T-helper 1 cell treated with Interleukin-12 subunit alpha and Interleukin-12 subunit beta and Interleukin-4 antibody, amounts not matched to agents 30 ng/mL and 1 ng/mL, for 36 hours (primary cell): ENCODE results near the gene CRYGN. TPM values are rescaled to one million over a fixed set of nuclear protein-coding genes. Genes with fewer than 3 reads are reported as not detected.

Source experiments
- intact Hi-C: fragments of 100-400 bp; cut with micrococcal nuclease; formaldehyde crosslinking; loops from one replicate; pipeline ENCODE4 v1.15.1; 2024
- total RNA-seq: library from RNA; stranded (reverse); gene quantifications from 2 replicates; pipeline ENCODE4 v1.2.3, GENCODE V29; 2022

CRYGN gene
- total RNA-seq, 1 donor from 2014 or later, result not detected

DNA sequence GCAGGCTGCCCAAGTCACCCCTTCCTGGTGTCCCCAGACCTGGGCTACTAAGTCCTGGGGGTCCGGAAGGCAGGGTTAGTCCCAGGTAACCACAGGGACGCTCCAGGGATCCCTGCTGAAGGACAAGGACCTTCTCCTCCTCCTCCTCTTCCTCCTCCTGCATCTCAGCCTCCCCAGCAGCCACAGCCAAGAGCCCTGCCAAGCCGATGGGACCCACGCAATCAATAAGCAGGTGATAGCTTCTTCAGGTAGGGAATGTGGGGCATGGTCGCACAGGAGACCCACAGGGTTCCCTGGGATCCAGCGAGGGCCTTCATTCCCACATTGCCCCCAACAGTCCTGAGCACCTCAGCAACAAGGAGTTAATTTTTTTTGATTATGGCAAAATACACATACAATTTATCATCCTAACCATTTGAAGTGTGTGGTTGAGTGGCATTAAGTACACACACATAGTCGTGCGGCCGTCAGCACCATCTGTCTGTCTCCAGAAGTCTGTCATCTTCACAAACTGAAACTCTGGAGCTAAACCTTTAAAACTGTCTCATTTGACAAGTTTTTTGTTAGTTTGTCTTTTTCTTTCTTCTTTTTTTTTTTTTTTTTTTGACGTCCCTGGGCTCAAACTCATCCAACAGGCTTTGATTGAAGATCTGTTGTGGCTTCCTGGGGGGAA is 12.1 kb downstream of the CRYGN start:
- intact Hi-C loops, result no loop called here

DNA sequence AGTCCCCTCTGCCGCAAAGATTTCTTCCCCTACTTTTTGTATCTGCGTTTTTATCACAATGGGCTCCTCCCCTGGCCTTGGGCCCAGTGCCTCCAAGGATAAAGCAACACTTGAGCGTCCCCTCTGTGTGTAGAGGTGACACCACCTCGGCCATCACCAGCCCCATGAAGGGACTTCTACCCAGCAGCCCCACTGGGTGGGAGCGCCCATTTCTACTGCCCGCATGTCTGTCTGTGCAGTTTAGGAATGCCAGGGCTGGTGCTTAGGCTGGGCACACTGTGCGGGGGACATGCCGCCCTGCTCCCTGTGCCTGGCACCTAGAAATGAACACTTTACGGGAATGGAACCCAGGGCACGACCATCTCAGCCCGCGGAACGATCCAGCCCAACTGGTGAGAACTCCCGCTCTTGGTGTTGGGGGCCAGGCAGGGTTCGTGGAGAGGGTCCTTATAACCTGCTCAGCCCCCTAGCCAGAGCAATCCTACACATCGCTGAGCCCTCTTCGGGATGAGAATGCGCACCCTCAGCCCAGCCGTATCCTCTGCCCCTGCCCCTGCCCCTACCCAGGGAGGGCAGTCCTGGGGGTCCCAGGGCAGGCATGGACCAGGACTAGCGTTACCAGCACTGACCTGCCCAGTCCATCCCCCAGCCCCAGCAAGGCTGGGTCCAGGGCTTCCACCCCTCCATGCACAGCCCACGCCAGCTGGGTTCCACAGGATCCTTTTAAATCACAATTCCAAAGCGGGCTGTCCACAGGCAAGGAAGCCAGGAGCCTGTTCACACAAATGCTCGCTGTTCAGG is 12.8 kb downstream of the CRYGN start:
- intact Hi-C loops, result no loop called here

DNA sequence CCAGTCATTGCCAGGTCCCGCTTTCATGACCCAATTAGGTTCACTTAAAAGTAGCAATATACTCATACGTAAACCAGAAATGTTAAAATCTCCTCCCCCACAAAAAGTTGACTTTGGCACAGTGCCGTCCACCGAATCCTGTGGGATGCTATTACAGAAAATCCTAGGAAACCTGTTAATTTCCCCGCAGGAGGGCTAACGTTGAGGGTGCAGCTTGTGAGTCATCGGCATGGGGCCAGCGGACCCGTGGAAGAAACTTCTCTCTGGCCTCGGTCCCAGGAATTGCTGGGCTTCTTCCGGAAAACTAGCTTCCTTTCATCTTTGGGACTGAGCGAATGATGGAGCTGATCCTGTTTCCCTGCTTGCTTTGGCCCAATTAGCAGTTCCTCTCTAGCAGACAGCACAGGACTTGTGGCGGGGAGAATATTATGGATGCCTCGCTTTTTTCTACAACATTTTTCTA is 13.5 kb downstream of the CRYGN start:
- intact Hi-C loops, result no loop called here

DNA sequence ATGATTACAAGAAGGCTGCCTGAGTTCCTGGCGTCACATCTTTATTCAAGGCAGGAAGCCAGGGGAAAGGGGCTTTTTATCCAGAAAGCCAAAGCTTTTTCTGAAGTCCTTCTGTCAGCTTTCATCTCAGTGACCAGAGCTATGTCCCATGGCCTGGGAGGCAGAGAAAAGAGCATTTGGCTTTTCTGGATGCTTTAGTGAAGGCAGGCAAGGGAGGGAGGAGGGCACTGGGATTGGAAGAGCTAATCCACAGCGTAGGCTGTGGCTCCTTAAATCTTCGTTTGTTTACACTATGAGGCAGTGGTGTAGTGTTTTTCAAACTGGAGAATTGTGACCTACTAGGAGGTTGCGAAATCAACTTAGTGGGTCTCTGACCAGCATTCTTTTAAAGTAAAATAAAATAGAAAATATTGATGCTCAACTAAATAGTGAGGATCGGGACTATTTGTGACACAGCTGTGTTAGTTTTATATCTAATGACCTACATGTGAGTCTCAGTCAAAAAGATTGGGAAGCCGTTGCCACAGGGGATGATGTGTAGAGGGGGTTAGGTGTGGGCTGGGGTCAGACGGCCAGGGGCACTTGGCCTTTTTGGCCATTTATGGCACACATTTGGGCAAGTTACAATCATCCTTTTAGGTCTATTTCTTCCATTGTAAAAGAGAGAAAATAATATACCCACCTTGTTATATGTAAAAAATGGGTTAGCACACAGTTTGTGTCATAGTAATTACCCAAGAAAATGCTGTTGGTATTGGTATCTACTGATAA is 14.1 kb downstream of the CRYGN start:
- intact Hi-C loops, result no loop called here

DNA sequence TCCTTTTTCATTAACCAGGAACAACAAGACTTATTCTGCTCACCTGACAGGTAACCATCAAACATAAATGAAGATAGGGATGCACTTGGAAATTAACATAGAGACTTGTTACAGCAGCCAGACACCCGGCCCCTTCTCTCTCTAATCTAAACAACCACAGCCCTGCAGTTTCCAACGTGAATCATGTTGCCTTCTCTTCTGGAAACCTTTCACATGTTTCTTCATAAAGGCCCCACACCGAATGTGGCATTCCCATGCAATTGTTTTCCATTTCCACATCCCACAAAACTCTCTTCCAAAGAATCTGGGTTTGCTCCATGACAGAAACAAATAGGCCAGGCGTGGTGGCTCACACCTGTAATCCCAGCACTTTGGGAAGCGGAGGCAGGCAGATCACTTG is 15.1 kb downstream of the CRYGN start:
- intact Hi-C loops, result no loop called here

DNA sequence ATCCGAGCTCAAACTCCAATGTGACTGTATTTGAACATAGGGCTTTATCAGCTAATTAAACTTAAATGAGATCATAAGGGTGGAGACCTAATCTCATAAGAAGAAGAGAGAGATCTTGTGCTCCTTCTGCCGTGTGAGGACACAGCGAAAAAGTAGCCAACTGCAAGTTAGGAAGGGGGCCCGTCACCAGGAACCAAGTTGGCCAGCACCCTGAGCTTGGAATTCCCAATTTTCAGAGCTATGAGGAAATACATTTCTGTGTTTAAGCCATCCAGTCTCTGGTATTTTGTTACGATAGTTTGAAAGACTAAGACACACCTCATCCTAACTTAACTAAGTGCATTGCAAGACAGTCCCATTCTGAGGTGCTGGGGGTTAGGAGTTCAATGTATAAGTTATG is 16.0 kb downstream of the CRYGN start:
- intact Hi-C loops, result no loop called here

DNA sequence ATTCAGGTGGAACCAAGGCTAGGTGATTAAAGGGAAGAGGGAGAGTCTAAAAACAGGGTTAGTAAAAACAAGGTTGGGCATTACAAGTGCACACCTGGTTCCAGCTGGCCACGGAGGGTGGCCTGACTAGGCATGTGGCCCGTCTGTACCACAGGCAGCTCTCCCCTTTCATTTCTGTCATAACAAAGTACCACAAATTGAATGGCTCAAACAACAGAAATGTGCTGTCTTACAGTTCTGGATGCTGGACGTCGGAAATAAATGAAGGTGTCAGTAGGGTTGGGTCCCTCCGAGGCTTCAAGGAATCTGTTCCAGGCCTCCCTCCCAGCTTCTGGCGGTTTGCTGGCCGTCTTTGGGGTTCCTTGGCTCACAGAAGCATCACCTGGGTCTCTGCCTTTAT is 16.7 kb downstream of the CRYGN start:
- intact Hi-C loops, result no loop called here

DNA sequence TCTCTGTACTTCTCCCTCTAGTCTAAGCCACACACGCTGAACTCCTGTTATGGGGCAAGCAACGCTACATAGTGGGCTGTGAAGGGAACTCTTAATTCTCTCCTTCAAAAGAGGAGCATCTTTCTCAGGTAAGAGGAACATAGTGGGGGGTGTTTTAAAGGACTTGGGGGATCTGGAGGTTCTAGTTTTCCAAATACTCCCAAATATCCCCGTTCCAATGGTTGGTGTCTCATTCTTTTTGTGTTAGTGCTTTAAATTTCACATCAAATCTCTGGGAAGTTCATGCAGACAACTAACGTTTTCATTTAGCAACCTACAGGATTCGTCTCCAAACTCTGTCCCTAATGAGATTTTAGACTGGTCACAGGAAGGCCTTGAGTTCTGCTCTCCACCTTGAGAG is 17.7 kb downstream of the CRYGN start:
- intact Hi-C loops, result no loop called here

DNA sequence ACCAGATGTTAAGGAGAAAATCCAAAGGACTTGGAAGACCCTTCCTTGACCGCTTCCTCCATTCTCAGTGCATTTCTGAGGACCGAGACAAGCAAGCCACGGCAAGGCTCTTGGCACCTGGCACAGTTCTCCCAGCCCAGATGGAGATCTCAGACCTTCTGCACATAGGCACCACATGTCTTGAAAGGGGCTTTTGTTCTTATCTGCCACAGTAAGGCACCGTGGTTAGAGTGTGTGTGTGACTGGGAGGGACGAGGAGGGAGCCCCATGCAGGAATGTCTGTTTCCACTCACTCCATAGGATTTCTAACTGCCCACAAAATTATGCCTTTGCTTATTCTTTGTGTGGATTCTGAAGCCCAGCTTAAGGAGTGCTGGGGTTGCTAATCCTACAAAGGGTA is 19.8 kb downstream of the CRYGN start:
- intact Hi-C loops, result no loop called here

DNA sequence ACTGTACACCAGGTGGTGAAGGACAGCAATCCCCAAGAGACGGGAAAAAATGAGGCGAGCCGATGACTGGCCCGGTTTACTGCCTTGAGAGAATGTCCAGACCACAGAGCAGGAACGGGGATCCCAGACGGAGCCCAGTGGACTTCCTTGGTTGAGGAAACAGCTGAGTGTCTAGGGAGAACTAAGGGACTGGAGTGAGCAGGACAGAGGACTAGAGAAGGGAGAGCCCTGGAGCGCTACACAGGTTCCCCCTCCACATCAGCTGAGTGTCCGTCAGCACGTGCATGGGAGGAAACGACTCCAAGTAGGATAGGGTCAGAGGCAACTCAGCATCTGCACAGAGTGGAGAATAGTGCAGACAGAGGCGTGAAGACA is 23.0 kb downstream of the CRYGN start:
- intact Hi-C loops, result no loop called here

DNA sequence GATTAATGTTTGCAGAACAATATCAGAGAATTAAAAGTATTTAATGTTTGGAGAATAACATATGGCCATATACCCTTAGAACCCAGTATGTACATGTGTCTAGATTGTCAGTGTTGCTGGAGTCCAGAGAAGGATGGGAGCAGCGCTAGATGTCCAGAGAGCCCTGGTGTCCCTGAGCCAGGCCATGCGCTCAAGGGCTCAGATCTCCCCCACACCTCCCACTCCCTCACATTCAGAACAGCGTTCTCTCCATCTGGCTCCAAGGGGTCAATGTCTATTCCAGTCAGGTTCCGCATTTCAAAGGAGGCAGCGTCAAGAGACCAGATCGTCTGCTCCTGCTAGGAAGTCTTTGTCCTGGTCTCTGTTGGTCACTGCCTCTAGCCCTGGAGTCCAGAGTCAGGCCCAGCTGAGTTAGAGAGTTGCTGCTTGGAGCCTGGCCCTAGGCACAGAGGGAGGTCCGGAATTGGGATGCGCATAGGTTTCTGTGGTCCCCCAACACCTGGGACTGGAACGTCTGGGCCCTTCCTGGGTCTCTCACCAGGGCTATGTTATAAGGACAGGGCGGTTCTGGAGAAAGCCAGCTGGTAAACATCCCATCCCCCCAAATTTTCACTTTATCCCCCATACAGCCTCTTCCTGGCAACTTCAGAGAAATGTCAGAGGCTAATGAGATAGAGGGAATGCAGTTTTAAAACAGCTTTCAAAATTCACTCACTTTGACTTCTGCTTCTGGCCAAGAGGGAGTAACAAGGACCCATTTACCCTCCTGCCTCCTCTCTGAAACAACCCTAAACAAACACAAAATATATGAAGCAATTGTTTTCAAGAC is 23.6 kb downstream of the CRYGN start:
- intact Hi-C loops, result no loop called here

DNA sequence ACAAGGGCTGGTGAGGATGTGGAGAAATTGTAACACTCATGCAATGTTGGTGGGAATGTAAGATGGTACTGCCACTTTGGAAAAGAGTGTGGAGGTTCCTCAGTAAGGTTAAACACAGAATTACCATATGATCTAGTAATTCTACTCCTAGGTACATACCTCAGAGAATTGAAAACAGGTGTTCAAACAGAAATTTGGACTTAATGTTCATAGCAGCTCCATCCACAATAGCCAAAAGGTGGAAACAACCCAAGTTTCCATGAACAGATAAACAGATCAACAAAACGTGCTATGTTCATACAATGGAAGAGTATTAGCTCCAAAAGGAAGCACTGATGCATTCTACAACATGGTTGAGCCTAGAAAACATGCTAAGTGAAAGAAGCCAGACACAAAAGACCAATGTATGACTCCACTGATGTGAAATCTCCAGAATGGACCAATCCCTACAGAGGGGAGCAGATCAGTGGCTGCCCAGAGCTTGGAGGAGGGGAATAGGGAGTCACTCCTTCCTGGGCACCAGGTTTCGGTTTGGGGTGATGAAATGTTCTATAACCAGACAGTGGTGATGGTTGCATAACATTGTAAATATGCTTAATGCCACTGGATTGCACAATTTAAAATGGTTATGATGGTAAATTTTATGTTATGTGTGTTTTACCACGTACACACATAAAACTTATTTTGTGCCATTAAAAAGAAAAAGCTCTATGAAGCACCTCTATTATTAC is 24.4 kb downstream of the CRYGN start:
- intact Hi-C loops, result no loop called here

DNA sequence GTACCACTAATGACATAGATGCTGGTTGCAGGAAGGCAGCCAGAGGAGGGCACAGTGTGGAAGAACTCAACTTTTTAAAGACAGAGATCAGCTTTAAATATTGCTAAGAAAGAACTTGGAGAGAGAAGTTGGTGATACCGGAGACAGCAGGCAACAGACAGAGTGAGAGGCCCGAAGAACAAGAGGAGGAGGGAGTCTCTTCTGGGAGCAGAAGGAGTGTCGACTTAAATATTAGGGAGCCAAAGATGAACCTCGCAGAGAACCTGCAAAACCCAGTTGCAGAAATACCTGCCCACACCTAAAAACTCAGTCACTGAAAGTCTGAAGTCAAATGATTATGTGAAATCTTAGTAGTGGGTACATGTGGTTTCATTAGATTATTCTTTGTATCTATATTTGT is 26.7 kb downstream of the CRYGN start:
- intact Hi-C loops, result no loop called here

DNA sequence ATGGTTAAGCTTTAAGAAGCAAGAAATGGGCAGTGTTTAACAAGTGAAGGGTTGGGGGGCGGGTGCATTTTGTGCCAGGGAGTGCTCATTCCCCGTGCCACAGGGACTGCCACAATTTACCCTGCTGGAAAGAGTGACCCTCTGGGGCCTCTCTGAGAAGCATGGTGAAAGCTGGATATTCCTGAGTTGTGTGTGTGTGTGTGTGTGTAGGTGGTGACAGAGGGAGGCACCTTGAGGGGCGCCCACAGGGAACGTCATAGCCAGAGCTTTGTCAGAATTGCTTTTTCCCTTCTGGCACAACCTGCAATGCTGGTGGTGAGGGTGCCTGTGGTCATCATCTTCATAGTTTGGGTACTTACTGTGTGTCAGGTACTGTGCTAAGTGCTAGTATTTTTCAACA is 27.6 kb downstream of the CRYGN start:
- intact Hi-C loops, result no loop called here

DNA sequence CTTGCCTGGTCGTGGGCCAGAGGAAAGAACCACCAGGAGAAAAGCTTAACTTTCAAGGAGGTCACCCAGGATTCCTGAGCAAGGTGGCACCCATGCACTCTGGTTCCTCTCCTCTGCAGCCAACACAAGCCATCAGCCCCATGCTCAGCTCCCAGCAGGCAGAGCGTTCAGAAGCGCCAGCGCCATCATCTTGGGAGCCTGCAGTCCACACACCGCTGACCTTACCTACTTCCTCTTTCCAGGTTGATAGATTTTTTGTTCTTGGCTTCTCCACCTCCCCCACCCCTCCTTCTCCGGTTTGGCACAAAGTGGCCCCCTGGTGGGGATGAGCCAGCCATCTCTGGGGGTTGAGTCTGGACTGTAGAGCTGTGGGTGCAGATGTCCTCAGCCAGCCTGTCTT is 28.4 kb downstream of the CRYGN start:
- intact Hi-C loops, result no loop called here

DNA sequence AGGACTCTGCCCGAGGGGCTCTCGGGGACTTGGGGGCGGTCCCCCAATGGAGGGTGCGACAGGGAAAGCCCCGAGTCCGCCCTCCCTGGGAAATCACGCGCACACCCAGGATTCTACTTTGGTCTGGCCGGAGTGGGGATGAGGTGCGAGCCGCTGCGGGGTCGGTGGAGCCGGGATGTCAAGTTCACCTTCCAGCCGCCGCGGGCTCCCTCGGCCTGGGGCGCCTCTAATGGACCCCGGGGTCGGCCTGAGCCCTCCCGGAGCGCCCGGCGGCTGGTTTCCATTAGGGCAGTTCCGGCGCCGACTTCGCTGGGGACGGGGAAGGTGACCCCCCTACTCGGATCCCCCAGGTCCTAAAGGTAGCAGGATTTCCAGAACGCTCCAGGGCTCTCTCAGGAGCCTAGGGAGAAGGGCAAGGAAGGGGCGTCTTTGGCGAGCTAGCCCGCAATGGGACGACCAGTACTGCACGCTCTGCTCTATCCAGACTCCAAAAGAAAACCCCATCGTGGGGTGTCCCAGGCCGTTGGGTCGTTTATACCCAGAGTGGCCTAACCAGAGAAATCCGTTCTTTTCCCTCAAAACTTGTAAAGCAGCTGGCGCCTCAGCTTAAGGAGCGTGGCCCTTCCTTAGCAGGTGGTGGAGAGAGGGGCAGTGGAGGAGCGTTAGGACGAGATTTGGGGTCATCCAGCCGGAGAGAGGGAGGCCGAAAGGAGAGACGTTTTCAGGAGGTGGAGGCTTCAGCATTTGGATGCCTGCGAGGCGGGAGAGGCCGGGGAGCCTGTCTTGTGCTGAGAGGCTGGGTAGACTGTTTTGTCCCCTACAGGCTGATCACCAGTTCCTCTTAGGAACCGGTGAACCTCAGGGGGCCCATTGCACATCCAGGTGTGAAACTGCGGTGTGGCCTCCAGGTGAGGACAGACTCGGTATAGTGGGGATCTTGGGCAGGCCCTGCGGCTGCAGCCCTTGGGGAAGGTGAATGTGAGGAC is 29.2 kb downstream of the CRYGN start:
- intact Hi-C loops, result no loop called here

DNA sequence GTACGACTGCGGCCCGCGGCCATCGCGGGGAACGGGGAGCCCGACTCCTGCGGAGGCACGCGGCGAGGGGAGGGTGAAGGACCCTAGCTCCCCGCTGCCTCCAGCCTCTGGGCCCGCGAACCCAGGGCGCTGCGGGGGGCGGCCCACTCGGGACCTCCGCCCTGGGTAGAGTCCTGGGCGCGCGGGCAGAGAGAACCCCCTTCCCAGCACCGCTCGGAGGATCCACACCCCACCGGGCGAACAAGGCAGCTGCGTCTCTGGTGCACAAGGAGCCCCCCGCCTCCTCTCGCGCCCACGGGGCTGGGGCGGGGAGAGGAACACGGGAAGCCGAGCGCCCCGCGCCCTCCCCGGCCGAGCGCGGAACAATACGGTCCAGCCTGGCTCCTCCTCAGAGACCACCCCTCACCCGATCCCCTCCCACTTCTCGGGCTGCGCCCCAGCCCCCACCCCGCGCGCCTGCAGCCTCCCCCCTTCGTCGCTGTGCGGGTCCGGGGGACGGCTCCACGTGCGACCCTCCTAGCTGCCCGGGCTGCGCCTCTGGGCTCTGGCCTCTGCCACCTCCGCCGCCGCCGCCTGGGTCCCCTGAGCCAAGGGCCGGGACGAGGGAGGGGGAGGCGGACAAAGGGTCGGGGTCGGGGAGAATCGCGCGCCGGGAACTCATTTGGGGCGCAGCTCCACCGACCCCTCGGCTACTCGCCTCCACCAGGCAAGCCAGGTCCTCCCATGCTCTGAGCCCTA is 30.1 kb downstream of the CRYGN start, which contains the start of gene WDR86:
Gene WDR86, minus strand, starts transcription at position 372 of the 738 bp plus-strand sequence. CDS start 449 bp downstream, outside the sequence.
- intact Hi-C loops, result loop anchor here (2.0 kb wide), 1 partner anchor 39 kb away; no protein-coding TSS in a partner anchor
